GM19324 (cell line): ENCODE results near the gene NSF.
"Not testable (repeated sequence)": the region's sequence is repeated elsewhere in the genome, so short reads cannot be mapped to it uniquely, and the experiment has no call there.

Source experiments
- ATAC-seq: cut with Tn5 transposase; IDR thresholded peaks from one replicate; pipeline ENCODE4 v1.9.1; 2021; ENCODE audit warnings: mild to moderate bottlenecking, moderate library complexity; ENCODE audit not compliant: unreplicated experiment, low FRiP score

The NSF gene

DNA sequence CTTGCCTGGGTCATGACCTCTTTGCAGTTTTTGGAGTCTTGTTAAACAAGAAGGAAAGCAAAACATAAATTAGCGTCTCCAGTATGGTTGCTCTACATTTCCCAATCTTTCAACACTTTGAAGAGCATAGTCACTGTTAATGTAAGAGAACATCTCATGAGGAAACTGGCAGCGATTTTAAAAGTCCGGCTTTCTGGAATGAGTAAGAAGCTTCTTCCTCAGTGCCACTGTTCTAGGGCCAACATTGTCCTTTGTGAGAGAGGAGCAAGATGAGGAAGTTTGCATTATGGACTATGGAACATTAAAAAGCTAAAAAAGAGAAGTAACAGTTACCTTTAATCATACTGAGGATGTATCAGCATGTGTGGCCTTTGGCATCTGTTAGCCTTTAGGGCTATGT lies 154.9 kb downstream of the NSF start:
- no peak for ATAC-seq

DNA sequence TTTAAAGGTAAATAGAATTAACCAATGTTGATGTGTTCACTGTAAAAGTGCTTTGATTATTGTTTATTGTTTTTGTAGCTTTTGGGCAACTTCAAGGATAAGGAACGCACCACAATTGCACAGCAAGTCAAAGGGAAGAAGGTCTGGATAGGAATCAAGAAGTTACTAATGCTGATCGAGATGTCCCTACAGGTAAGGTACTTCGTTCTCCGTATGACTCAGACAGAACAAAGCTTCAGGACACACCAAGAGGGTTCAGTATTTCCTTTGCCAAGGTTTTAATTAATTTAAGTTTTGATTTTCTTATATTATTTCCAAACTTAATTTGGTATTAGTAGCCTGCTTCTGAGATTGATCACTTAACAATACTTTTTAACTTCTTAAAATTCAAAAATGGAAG lies 161.0 kb downstream of the NSF start:
- no peak for ATAC-seq

DNA sequence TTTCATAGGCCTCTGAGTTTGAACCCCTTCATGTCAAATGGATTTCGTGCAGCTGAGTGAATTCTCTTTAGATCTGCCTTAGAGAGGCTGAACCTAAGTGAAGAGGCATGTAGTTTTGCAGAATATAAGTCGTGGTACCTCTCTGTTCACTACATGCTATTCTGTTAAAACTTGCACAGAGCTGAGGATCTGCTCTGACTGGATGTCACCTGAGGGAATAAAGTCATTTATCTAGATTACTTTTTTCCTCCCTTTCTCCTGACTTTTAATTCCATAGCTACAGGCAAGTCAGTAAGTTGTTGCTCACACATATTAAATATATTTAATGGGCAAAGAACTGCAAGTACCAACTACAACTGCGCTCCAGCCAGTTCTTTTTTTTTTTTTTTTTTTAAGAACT lies 163.3 kb downstream of the NSF start:
- no peak for ATAC-seq

DNA sequence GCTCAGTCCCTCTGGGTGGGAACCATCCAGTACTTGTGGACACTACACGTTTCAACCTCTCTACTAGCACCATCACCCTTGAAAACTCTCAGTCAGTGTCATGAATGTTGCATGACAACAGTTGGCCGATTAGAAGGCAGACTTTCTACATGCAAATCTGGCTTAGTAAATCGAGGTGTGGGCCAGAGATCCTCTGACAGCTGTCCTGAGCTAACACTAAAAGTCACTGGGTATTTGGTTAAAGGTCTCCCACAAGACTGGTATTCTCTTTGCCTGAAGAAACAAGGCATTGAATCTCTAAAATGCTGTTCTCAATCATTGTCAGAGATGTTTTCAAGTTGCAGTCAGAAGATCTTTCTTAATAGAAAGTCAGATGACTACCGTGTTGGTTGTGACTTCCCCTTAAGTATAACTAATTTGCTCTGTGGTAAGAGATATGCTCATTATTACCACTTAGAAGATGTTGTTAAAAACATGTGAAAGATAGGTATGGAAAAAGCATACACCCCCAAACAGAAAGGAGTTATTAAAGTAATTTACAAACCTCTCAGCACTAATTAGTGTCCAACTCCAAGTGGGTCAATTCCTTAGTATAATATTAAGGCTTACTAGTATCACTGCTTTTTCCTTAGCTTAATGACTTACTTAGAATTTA lies 165.7 kb downstream of the NSF start:
- no peak for ATAC-seq

DNA sequence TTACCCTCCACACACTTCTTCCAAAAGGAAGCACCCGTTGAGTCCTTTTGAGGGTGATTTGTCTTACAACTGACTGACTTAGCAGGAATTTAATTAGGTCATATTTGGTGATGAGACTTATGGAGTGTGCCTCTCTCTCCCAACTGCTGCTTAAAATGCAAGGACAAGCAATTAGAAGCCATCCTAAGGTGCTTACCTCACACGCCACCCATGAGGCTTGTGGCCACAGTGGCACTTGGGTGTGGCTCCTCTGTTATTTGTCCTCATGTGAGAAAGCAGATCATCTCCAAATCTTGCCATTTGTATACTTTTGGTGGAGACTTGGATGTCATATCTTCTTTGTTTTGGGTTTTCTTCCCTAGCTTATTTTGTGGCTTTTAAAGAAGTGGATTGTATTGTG lies 166.4 kb downstream of the NSF start:
- no peak for ATAC-seq

DNA sequence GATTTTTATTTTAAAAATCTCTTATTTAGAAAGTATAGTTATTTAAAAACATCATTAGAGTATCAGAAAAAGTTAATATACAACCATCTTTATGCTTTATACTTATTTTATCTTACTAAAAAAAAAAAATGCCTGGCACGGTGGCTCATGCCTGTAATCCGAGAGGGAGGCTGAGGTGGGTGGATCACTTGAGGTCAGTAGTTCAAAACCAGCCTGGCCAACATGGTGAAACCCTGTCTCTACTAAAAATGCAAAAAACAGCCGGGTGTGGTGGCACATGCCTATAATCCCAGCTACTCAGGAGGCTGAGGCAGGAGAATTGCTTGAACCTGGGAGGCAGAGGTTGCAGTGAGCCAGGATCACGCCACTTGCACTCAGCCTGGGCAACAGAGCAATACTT lies 167.1 kb downstream of the NSF start:
- ATAC-seq: not testable (repeated sequence)

DNA sequence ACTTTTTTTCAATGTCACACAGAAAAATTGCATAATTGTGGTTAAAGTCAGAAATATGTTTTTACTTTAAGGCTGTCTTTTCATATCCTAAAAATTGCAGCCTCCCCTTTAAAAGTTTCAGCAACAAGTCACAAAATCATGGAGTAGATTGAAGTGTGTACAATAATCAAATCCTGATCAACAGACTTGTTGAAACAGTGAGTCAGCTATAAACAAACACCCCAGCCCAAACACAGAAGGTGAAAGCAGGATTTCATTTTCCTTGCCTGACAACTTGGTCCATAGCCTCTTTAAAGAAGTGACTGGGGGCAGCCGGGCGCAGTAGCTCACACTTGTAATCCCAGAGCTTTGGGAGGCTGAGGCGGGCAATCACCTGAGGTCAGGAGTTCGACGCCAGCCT lies 168.1 kb downstream of the NSF start:
- no peak for ATAC-seq

DNA sequence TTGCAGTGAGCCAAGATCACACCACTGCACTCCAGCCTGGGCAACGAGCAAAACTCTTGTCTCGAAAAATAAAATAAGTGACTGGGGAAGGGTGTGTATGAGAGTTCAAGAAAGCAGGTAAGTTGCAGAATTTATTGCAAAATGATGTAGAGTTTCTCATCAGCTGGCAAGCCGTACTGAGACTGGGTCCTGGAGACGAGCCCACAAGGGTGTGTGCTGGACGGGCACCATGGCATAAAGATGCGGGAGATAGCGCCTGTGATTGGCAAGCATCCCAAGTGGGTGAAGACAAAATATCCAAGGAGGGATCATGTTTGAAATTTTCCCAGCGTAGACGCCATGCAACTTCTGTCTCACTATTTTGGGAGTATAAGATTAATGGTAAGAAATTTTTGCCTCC lies 168.7 kb downstream of the NSF start:
- no peak for ATAC-seq

DNA sequence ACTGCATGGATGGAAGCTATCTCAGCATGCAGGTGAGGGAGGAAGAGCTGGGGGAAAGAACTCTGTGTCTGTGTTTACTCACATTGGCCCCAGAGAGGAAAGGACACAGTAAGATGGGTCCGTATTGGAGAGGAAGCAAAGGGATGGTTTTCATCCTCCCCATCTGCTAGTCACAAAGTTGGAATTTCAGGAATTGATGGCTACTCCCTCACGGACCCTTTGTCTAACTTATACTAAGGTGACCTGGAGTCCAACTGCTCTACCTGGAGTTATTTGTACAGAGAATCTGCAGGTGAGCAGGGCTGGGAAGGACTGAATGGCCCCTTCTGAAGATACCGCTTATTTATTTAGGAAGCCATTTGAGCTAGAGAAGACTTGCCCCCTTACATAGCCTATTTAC lies 172.9 kb downstream of the NSF start:
- no peak for ATAC-seq

DNA sequence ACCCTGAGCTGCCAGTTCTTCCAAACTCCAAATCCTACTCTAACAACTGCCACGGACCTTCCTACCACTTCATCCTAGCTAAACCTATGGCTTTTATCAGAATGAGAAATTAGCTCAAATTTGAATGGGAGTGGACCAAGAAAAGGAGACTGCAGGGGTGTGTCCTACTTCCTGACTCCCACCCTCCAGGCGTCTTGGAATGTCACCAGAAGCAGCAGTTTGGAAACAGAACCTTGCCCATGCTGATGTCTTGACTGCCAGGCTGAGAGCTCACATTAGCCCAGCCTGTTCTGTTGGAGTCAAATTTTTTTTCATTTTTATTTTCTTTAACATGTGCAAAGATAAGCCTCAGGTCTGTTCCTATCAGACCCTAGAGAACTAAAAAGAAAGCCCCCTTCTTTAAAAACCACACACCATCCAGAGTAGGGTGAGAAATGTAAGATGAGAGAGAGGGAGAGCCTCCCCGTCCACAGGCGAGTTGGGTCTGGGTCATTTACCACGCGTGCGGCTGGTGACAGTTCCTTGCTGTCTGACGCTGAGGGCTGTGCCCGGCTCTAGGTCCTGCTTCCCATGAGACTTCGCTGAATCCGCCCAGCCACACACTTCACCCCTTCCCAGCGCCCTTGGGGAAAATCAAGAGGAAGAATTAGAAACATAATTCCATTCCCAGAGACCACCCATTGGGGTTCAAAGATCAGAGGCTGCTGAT lies 173.7 kb downstream of the NSF start:
- no peak for ATAC-seq

DNA sequence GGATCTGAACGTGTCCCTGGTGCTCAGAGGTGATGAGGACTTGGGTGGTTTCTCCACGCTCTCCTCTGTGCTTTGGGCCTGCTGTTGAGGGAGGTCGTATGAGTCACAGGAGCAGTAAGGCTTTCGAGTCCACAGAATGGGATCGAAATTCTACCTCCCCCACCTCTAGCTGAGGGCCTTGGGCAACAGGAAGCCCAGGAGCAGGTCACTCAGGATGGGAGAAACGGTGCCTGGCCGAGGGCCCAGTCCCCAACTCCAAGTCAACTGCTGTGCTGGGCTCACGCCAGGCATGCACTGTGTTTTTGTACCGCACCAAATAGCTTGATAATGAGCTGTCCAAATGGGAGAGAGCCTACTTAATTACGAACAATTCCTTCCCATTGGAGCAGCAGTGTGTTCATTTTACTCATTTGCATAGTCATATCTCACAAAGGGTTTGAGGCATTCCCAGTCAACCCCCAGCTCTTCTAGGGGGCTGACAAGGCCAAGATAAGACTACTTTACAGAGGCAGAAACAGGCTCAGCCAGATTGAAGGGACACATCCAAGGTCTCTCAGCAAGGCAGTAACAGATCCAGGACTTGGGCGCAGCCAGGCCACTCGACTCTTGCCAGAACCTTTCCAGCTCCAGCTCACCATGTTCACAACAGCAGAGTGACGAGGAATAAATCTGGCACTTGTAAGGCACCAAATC lies 174.4 kb downstream of the NSF start:
- no peak for ATAC-seq

DNA sequence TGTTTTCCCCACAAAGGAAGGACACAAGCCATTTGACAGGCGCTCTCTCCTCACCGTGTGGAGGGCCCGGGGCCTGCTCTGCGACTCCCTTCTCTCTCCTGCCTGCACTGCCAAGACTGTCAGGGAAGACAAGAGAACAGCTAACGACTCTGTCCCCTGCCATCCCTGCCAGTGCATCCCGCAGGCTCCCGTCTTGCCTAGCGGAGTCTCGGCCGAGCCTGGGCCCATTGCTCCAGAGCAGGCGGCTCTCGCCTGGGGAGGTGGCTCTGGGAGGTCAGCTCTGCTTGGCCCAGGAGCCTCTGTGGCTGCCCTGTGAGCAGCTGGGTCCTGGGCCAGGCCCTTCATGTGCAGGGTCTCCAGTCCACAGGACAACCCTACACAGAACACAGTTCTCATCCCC lies 175.0 kb downstream of the NSF start:
- no peak for ATAC-seq

DNA sequence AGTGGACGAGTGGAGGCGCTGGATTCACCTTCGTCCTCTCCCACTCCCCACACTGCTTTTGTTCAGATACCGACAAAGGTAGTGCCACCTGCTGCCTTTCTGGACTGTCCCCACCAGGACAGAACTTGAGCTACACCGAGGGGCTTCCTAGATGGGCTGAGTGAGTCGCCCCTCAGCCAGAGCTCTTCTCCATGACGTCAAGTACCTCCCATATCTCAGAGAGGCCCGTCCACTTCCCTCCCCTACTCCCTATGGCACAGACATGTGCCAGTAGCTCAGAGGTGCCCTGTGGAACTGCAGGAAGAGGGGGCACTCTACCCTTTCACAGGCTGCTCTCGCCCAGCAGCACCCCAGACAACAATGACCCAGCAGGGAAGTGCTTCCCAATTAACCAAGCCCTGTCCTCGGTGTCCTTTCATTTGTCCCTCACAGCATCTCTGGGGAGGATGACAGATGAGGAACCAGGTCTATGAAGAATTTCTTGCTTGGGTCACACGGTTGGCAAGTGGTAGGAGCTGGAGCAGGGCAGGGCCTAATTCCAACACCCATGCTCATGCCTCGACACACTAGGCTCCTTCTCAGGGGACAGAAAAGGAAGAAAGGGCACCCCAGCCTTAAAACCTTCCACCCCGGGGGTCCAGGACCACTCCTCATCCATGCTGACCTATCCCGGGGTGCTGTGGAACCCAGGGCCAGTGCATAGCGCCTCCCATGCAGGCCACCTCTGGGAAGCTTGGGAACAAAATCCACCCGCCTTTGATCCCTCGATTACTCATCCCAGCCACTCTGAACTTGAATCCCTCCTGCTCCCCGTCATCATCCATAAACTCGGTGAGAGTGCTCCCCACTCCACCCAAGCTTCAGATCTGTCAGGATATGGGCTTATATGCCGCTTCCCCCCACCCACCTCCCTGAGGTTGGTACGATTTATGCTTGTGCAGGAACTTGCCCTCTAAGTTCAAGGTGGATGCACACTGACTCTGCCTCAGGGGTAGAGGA lies 176.3 kb downstream of the NSF start:
- ATAC-seq: no peak

DNA sequence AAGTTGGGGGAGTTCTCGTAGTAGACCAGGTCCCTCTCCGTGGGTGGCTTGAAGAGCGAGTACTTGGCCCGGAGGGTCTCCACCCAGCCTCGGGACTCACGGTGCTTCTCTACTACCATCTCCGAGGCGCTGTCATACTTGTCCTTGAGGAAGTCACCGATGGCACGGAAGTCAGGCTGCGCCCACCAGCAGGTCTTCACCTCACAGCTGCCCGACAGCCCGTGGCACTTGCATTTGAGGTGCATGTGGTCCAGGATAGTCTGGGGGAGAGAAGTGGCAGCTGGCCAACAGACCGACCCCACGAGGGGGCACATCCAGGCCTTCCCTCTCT lies 178.0 kb downstream of the NSF start:
- ATAC-seq: no peak

DNA sequence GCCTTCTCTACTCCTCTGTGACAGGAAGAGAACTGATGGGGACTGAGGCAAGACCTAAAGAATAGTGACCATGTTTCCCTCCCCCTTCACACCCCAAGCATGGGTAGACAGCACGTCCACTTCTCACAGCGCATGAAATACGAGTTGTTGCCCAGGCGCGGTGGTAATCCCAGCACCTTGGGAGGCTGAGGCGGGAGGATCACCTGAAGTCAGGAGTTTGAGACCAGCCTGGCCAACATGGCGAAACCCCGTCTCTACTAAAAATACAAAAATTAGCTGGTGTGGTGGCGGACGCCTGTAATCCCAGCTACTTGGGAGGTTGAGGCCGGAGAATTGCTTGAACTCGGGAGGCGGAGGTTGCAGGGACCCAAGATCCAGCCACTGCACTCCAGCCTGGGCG lies 178.4 kb downstream of the NSF start:
- not testable (repeated sequence) for ATAC-seq

DNA sequence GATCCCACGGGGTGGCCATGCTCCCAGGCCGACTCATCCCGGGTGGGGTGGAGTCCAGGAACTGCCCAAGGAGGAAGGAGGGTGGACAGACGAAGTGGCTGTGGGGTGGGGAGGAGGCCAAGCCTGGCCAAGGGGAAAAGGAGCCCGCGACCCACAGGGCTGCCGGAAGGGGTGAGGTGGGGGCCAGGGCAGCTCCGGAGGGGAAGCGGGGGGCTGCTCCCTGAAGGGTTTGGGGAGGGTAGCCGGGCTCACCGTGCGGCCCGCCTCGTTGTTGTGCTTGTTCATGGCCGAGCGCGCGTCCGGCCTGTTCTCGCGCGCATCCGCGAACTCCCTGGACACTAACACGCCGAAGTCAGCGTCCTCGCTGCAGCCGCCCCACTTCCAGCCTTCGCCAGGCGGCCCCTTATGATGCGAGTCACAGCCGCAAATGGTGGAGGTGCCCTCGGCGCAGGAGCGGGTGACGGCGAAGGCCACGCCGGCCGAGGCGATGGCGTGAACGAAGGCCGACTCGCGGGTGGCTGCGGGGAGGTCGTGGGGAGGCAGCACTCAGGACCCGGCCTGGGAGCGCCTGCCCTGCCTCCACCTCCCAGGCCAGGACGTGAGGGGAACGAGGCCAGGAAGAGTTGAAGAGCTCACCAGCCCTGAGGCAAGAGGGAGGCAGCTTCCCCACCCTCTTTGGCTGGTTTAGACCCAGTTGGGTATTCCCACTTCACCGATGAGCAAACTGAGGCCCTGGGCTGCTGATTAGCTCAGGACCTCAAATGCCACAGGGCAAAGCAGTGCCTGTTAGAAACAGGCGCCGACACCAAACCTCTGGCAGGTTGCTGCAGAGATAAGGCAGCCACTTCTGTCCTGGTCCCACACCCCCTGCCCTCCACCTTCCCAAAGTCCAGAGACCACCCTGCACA lies 179.3 kb downstream of the NSF start:
- no peak for ATAC-seq

DNA sequence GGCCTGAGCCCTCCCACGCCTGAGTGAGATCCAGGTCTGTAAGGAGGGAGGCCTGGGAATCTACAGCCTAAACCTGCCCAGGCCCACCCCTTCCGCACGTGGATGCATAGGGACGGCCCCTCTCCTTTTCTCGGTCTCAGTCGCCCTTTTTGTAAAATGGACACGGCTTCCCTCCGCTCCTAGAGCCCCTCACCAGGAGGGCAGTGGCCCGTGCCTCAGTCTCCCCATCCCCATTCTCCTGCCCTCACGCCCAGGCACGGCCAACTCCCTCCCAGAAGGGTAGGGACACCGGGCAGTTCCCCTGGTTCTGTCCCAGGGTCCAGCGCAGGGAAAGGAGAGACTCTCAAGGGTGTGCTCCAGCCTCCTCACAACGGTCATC lies 180.0 kb downstream of the NSF start:
- no peak for ATAC-seq

DNA sequence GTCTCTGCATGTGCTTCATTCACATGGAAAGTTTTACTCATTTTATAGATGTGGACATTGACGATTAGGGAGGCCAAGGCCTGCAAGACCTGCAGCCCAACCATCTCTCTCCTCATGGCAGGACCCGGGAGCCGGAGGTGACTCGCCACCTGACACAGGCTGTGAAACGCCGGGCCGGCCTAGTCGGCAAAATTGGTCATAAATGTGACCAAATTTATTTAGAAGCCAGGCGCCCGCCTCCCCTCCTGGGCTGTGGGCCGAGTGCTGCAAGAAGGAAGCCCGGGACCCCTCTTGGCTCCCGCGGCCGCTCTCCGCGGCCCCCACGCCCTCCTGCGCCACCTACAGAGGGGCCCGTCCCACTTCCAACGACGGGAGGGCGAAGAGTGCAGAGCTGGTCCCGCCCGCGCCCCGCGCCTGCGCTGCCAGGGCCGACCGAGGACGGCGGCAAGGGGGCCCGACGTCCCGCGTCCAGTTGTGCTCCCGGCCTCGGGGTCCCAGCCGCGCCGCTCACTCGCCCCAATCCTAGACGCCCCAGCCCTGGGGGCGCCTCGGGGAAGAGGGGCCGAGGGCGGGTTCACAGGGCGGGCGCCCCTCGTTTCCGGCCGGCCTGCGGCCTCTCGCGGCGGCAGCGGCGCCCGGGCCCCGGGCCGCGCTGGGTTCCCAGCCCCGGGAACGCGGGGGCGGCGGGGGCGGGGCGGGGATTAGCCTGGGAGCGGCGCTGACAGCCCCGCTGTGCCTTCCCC lies 180.5 kb downstream of the NSF start:
- ATAC-seq: no peak
